Adipose tissue (tissue), 3 donors: ENCODE results near the gene CXCL10. TPM values are rescaled to one million over a fixed set of nuclear protein-coding genes. Genes with fewer than 3 reads are reported as not detected.
"Not testable (repeated sequence)": the region's sequence is repeated elsewhere in the genome, so short reads cannot be mapped to it uniquely, and the experiment has no call there.

Source experiments
- H3K27ac ChIP-seq: one replicate; pipeline ENCODE4 v1.5.1; 2013; ENCODE audit warnings: low read depth, low read length
- whole genome bisulfite sequencing, 3 donors: extraction: QIAGEN DNeasy Blood & Tissue Kit; methylation state at CpG; one replicate each; pipeline ENCODE4 v1.1.7; 2013; 5-methylcytosine and 5-hydroxymethylcytosine counted together
- polyA plus RNA-seq, 3 donors: library from polyadenylated mRNA; stranded (reverse); fragments of 200-250 nt; gene quantifications; one replicate each; pipeline ENCODE4 v1.2.3, GENCODE V29; 2013
- donor health status: healthy with polysubstance abuse.
- donor health status: Bipolar disorder and iron deficiency.
- donor health status: healthy.

Gene CXCL10
- under 1 TPM; 0.34 to 0.51 (median 0.45) TPM for polyA plus RNA-seq

- H3K27ac ChIP-seq: no peak within 1 kb of the TSS
- WGBS, 3 donors: 10 to 50% (median 13%) methylated on average over 3 of the region's 3 CpGs
These were observed at the start of gene CXCL10 for GRCh38 chr4:76023389-76023788. TSS of gene CXCL10 (minus strand) at chr4:76023497. CDS start at chr4:76023431, 66 bp downstream.

GRCh38 chr4:76072760-76073159, 49.5 kb upstream of the CXCL10 start:
- H3K27ac ChIP-seq: no peak overlapping the region
- WGBS, 3 donors: 67 to 85% (median 82%) methylated on average over 4 of the region's 4 CpGs

- 0% methylated on average over 2 of the region's 2 CpGs for WGBS, 3 donors
These were observed 44.5 kb upstream of the CXCL10 start for GRCh38 chr4:76067652-76068286.

DNA sequence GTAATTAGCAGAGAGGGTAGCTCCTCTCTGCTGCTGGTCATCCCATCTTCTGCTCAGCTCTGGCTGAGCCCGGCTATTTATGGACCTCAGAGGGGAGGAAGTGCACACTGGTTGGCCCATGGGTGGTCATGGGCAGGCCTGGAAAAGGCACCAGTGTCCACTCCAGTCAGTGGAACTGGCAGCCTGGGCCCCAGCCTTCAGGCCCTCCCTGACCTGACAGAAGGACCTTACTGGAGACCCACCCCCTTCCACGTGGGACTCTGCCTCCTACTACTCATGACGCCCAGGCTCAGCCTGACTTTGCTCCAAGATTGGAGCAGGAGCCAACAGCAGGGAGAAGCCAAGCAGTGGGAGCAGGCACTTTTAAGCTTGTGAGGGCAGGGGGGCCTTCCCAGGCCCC, 43.2 kb upstream of the CXCL10 start:
- no peak overlapping the region for H3K27ac ChIP-seq
- 65 to 74% (median 69%) methylated on average over 3 of the region's 3 CpGs for WGBS, 3 donors

More at GRCh38 chr4:76067652-76068286, 44.5 kb upstream of the CXCL10 start:
- H3K27ac ChIP-seq: no peak overlapping the region

DNA sequence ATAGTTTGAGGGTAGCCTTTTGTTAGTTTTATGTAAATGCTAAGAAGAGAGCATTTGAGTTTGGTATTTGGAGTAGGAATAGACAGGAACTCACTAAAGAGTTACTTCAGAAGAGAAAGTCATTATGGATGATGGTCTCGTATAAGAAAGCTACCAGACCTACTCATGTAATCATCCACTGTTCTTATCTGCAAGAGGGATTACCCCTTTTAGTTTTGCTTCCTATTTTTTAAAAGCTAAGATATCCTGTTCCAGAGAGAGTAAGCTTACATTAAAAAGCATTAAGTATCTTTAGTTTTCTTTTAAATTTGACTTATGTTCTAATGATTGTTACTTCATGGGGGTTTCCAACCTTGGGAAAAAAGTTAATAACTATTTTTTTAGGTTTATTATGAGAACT, 38.7 kb upstream of the CXCL10 start:
- 35 to 56% (median 50%) methylated on average over 1 of the region's 1 CpG for WGBS, 3 donors
- H3K27ac ChIP-seq: no peak overlapping the region

DNA sequence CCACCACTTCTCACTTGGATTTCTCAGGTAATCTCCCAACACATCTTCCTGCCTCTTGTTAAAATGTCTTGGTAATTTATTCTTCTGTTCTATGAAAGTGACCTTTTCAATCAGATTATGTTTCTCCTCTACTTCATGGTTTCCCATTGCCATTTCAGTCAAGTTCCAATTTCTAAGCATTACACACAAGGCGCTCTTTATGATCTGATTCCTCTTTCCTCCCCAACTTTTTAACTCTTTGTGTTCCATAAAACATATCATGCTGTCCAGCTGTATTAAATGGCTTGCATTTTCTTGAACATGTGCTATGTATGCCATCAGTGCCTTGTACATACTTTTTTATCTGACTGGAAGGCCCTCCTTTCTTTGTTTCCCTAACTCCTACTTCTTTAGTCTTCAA, 38.1 kb upstream of the CXCL10 start:
- H3K27ac ChIP-seq: no peak overlapping the region
- WGBS, 3 donors: 50 to 78% (median 61%) methylated on average over 1 of the region's 1 CpG

GRCh38 chr4:76060506-76060905, 37.2 kb upstream of the CXCL10 start:
- no peak overlapping the region for H3K27ac ChIP-seq

GRCh38 chr4:76059750-76060149, 36.5 kb upstream of the CXCL10 start:
- WGBS, 3 donors: 56 to 71% (median 71%) methylated on average over 1 of the region's 1 CpG
- H3K27ac ChIP-seq: no peak overlapping the region

- WGBS, 3 donors: 46 to 66% (median 61%) methylated on average over 3 of the region's 3 CpGs
- H3K27ac ChIP-seq: no peak overlapping the region
These were observed 35.7 kb upstream of the CXCL10 start for GRCh38 chr4:76058888-76059426.

DNA sequence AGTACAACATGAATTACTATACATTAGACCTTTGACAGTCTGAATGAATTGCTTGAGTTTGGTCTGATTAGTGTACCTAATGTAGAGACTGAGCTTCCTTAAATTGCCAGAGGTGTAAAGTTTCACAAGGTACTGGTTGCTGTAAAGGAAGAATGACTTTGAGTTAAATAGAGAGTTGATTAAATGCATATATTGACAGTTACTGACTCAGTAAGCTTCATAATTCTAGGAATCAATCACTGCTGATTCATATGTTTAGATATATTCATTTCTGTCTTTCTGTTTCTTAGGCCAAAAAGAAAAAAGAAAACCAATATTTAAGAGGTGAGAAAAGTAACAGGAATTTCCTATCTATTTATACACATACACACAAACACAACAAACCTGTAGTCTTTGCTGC, 35.0 kb upstream of the CXCL10 start:
- H3K27ac ChIP-seq: no peak overlapping the region

- no peak overlapping the region for H3K27ac ChIP-seq
- 70 to 81% (median 77%) methylated on average over 2 of the region's 2 CpGs for WGBS, 3 donors
These were observed 32.1 kb upstream of the CXCL10 start for GRCh38 chr4:76055421-76055820.

- WGBS, 3 donors: 69 to 85% (median 79%) methylated on average over 2 of the region's 2 CpGs
These were observed 31.7 kb upstream of the CXCL10 start for GRCh38 chr4:76055016-76055415.

DNA sequence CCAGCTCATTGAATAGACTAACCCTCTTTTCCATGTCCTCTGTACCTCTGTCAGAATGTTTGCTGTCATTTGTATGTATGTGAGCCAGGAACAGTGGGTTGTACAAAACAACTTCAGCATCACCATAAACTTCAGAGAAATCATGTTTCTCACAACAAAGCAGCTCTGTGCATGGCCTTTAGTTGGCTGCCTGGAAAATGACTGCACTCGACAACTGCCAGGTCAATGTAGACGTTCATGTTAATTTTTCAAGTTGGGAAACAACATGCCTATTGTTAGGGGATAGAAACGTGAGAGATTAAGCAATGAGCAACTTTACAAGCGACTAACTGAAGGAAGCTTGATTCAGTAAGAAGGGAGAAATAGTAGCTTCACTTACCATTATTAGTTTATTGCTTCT, 30.4 kb upstream of the CXCL10 start:
- 29 to 33% (median 31%) methylated on average over 4 of the region's 4 CpGs for WGBS, 3 donors
- no peak overlapping the region for H3K27ac ChIP-seq

More at GRCh38 chr4:76055016-76055415, 31.7 kb upstream of the CXCL10 start:
- no peak overlapping the region for H3K27ac ChIP-seq

DNA sequence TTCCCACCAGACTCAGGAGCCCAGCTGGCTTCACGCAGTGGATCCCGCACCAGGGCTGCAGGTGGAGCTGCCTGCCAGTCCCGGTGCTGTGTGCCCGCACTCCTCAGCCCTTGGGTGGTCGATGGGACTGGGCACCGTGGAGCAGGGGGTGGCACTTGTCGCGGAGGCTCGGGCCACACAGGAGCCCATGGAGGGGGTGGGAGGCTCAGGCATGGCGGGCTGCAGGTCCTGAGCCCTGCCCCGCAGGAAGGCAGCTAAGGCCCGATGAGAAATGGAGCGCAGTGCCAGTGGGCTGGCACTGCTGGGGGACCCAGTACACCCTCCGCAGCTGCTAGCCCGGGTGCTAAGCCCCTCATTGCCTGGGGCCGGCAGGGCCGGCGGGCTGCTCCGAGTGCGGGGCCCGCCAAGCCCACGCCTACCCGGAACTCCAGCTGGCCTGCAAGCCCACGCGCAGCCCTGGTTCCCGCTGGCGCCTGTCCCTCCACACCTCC, 27.3 kb upstream of the CXCL10 start:
- 90 to 93% (median 91%) methylated on average over 23 to 27 of the region's 27 CpGs for WGBS, 3 donors
- not testable (repeated sequence) for H3K27ac ChIP-seq

DNA sequence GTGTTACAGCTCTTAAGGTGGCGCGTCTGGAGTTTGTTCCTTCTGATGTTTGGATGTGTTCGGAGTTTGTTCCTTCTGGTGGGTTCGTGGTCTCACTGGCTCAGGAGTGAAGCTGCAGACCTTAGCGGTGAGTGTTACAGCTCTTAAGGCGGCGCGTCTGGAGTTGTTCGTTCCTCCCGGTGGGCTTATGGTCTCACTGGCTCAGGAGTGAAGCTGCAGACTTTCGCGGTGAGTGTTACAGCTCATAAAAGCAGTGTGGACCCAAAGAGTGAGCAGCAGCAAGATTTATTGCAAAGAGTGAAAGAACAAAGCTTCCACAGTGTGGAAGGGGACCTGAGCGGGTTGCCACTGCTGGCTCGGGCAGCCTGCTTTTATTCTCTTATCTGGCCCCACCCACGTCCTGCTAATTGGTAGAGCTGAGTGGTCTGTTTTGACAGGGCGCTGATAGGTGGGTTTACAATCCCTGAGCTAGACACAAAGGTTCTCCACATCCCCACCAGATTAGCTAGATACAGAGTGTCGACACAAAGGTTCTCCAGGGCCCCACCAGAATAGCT, 26.6 kb upstream of the CXCL10 start:
- not testable (repeated sequence) for H3K27ac ChIP-seq
- 88 to 93% (median 89%) methylated on average over 16 to 17 of the region's 17 CpGs for WGBS, 3 donors

- 79 to 86% (median 85%) methylated on average over 4 of the region's 4 CpGs for WGBS, 3 donors
- H3K27ac ChIP-seq: not testable (repeated sequence)
These were observed 21.4 kb upstream of the CXCL10 start for GRCh38 chr4:76044686-76045085.

- WGBS, 3 donors: 94 to 98% (median 96%) methylated on average over 13 to 18 of the region's 18 CpGs
- H3K27ac ChIP-seq: not testable (repeated sequence)
These were observed 20.0 kb upstream of the CXCL10 start for GRCh38 chr4:76043306-76043705.

DNA sequence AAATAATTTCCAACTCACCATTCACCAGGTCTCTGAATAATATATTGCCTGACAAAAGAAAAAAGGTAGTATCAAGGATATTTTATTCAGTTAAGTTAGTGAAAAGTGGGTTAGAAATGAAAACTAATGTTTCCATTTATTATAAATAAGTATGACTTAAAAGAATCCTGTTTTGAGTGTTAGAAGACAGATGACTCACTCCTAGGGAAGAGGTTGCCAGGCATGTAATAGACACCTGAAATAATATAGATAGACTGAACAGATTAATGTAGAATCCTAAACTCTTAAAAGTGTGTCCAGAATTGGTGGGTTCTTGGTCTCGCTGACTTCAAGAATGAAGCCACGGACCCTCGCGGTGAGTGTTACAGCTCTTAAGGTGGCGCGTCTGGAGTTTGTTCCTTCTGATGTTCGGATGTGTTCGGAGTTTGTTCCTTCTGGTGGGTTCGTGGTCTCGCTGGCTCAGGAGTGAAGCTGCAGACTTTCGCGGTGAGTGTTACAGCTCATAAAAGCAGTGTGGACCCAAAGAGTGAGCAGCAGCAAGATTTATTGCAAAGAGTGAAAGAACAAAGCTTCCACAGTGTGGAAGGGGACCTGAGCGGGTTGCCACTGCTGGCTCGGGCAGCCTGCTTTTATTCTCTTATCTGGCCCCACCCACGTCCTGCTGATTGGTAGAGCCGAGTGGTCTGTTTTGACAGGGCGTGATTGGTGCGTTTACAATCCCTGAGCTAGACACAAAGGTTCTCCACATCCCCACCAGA, 19.1 kb upstream of the CXCL10 start:
- WGBS, 3 donors: 81 to 86% (median 85%) methylated on average over 16 of the region's 18 CpGs
- not testable (repeated sequence) for H3K27ac ChIP-seq

DNA sequence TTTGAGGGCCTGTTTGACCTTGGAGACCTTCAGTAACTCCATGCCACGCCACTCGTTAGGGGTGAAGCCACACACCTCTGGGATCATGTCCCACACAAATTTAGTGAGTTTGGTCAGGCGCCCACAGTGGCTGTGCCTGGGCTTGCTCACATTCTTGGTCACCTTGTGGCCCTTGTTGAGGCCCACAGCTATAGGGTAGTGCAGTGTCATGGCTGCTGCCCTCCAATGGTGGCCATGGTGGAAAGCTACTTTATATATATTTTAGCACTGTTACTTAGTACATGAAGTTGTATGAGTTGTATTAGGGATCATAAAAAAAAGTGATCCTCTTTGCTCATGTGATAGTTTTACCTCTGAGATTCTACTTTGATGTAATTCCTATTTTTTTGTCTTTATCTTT, 13.6 kb upstream of the CXCL10 start:
- no peak overlapping the region for H3K27ac ChIP-seq
- WGBS, 3 donors: 69 to 94% (median 90%) methylated on average over 3 of the region's 3 CpGs
